Loucy (cell line): Measurements from ENCODE around the gene MYBPC2.

Experiments used
- CTCF ChIP-seq: fragments of 200-600 bp; sonication (generic); conservative IDR thresholded peaks from 2 replicates; pipeline ENCODE4 v1.5.1; 2014; ENCODE audit warnings: mild to moderate bottlenecking, antibody characterized with exemption, low read length
- EZH2phosphoT487 ChIP-seq: fragments of 200-600 bp; IDR thresholded peaks from 2 replicates; pipeline ENCODE4 v1.6.1; 2018; ENCODE audit warnings: antibody characterized with exemption, mild to moderate bottlenecking, moderate library complexity, borderline replicate concordance

GRCh38 chr19:50435221-50435620, 2.5 kb downstream of the MYBPC2 start:
- TF ChIP-seq CTCF (no peak), EZH2phosphoT487 (no peak)
